A549 (cell line): ENCODE results near the gene TEX55. TPM values are rescaled to one million over a fixed set of nuclear protein-coding genes. Genes with fewer than 3 reads are reported as not detected.
A peak's percentile ranks its signal among the peaks of the same experiment; 100 is the strongest.

Source experiments
- ATAC-seq, 2 experiments: fragments of 200-7000 bp in 1 of 2; fragments of >200 bp in 1 of 2; cut with Nextera tagmentation in 1 of 2; cut with Tn5 transposase in 1 of 2; 3 replicates each; pipeline versions ENCODE4 v1.8.0 to v1.9.1; 2018 to 2020; ENCODE audit warnings: mild to moderate bottlenecking in 1 of 2, moderate library complexity in 1 of 2
- CTCF ChIA-PET: fragments of 300-600 bp; sonication (Branson Sonifier 250); formaldehyde crosslinking; extraction: SDS; loops from one replicate; lab custom pipeline; 2021; ENCODE audit warnings: antibody characterized with exemption, inconsistent platforms; lab: Yijun Ruan, JAX
- POLR2A ChIA-PET: fragments of 350-600 bp; formaldehyde crosslinking; extraction: SDS; loops from one replicate; lab custom pipeline; 2021; ENCODE audit warnings: antibody characterized with exemption, inconsistent platforms; lab: Yijun Ruan, JAX
- DNase-seq, 2 experiments: peaks; one replicate each; pipeline versions ENCODE4 v3.0.0 to v3.0.0-alpha.2; 2011 to 2016; ENCODE audit warnings: low read depth in 1 of 2, low spot score in 1 of 2
- FAIRE-seq: peaks from 2 replicates; lab custom pipeline; 2011; peaks lifted over from hg19 to GRCh38; lab: Jason Lieb, UNC
- H3K27ac ChIP-seq, 2 experiments: fragments of >200 bp; sonication (Bioruptor Twin); formaldehyde crosslinking; 3 replicates each; pipeline ENCODE4 v1.5.1; 2016 to 2017
- H3K4me1 ChIP-seq: fragments of >200 bp; sonication (Bioruptor Twin); formaldehyde crosslinking; 3 replicates; pipeline ENCODE4 v1.6.1; 2016
- H3K4me2 ChIP-seq: fragments of >200 bp; sonication (Bioruptor Twin); formaldehyde crosslinking; 3 replicates; pipeline ENCODE4 v1.6.1; 2016
- H3K4me3 ChIP-seq: fragments of >200 bp; sonication (Bioruptor Twin); formaldehyde crosslinking; 3 replicates; pipeline ENCODE4 v1.5.1; 2016
- H3K9me3 ChIP-seq: fragments of >200 bp; sonication (Bioruptor Twin); formaldehyde crosslinking; 3 replicates; pipeline ENCODE4 v1.6.1; 2016
- EHF ChIP-seq: fragments of 250-450 bp; sonication (Bioruptor Pico); IDR thresholded peaks from 2 replicates; pipeline ENCODE4 v1.5.0; 2020; ENCODE audit warnings: mild to moderate bottlenecking
- FOSL2 ChIP-seq, 2 experiments: fragments of 450-650 bp in 1 of 2; fragments of >200 bp in 1 of 2; sonication (Bioruptor Twin) in 1 of 2; formaldehyde crosslinking; IDR thresholded peaks; 2 replicates each; pipeline versions ENCODE4 v1.5.0 to v1.6.1; 2016 to 2020; ENCODE audit warnings: mild to moderate bottlenecking in 1 of 2, moderate library complexity in 1 of 2
- HEYL ChIP-seq: fragments of 250-450 bp; sonication (Bioruptor Pico); IDR thresholded peaks from 2 replicates; pipeline ENCODE4 v1.8.0; 2021; ENCODE audit warnings: mild to moderate bottlenecking, moderate library complexity
- HOXB13 ChIP-seq: fragments of 250-450 bp; sonication (Bioruptor Pico); IDR thresholded peaks from 2 replicates; pipeline ENCODE4 v1.5.0; 2020; ENCODE audit warnings: low read depth, mild to moderate bottlenecking, moderate library complexity
- POLR2A ChIP-seq: IDR thresholded peaks from 2 replicates; pipeline ENCODE4 v1.6.1; 2012; ENCODE audit warnings: mild to moderate bottlenecking, low read length
- RNF2 ChIP-seq: fragments of 200-600 bp; sonication (generic); IDR thresholded peaks from 2 replicates; pipeline ENCODE4 v1.6.1; 2016; ENCODE audit warnings: low read depth, mild to moderate bottlenecking, antibody characterized with exemption, moderate library complexity, borderline replicate concordance
- SMC3 ChIP-seq: fragments of >200 bp; sonication (Bioruptor Twin); formaldehyde crosslinking; IDR thresholded peaks from 3 replicates; pipeline ENCODE4 v1.6.1; 2018; ENCODE audit warnings: inconsistent platforms
- ZFP36 ChIP-seq: fragments of 450-650 bp; IDR thresholded peaks from 2 replicates; pipeline ENCODE4 v1.6.1; 2014; ENCODE audit warnings: borderline replicate concordance; ENCODE audit not compliant: partially characterized antibody
- WGBS: methylation state at CpG from one replicate; pipeline ENCODE4 v1.1.6; 2017; ENCODE audit errors: missing lambda C conversion rate; 5-methylcytosine and 5-hydroxymethylcytosine counted together
- polyA plus RNA-seq, 4 experiments: library from polyadenylated mRNA; depleted of rRNA in 3 of 4; stranded (reverse); fragments of >200 nt; fragmentation: RNase III in 1 of 4; extraction: RNeasy Plus Mini Kit Qiagen cat#74134 plus additional on column Dnase treatment in 1 of 4; gene quantifications; 2 replicates in 3 of 4; 3 replicates in 1 of 4; pipeline ENCODE4 v1.2.3, GENCODE V29; 2011 to 2017
- TF ChIP-seq, protein P1 (sequence below): fragments of 200-600 bp; sonication (generic); IDR thresholded peaks from 2 replicates; pipeline ENCODE4 v1.6.1; 2016; ENCODE audit warnings: antibody characterized with exemption, mild to moderate bottlenecking, moderate library complexity
- TF ChIP-seq, protein P2 (sequence below): fragments of >200 bp; sonication (Bioruptor Twin); formaldehyde crosslinking; IDR thresholded peaks from 3 replicates; pipeline ENCODE4 v1.6.1; 2016
- TF ChIP-seq, protein P3 (sequence below): fragments of >200 bp; sonication (Bioruptor Twin); formaldehyde crosslinking; IDR thresholded peaks from 3 replicates; pipeline ENCODE4 v1.5.1; 2016
- TF ChIP-seq, protein P4 (sequence below): fragments of 250-450 bp; sonication (Bioruptor Pico); IDR thresholded peaks from 2 replicates; pipeline ENCODE4 v1.5.0; 2021; ENCODE audit warnings: mild to moderate bottlenecking, moderate library complexity, borderline replicate concordance

Gene TEX55
- polyA plus RNA-seq, 2 of the 4 experiments (the other 2 are of a cell fraction), result 0.08 TPM; not detected in 1

DNA sequence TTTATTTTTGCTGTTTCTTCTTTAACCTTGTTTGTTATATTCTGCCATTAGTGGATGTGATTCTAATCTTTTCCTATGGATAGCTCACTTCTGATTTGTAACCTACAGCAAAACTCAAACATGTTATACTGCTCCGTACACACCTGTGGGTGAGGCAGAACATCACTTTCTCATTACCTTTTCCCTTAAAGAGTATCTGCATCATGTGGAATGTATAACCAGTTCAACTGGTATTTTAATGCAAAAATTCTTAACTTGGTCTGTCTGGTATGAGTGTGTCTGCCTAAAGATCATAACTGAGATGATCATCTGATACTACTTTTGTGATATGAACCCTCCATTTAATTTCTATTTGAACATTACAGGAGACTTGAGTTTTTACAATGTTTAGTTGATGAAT is 14.4 kb downstream of the TEX55 start:
- TF ChIP-seq, protein P1, sequence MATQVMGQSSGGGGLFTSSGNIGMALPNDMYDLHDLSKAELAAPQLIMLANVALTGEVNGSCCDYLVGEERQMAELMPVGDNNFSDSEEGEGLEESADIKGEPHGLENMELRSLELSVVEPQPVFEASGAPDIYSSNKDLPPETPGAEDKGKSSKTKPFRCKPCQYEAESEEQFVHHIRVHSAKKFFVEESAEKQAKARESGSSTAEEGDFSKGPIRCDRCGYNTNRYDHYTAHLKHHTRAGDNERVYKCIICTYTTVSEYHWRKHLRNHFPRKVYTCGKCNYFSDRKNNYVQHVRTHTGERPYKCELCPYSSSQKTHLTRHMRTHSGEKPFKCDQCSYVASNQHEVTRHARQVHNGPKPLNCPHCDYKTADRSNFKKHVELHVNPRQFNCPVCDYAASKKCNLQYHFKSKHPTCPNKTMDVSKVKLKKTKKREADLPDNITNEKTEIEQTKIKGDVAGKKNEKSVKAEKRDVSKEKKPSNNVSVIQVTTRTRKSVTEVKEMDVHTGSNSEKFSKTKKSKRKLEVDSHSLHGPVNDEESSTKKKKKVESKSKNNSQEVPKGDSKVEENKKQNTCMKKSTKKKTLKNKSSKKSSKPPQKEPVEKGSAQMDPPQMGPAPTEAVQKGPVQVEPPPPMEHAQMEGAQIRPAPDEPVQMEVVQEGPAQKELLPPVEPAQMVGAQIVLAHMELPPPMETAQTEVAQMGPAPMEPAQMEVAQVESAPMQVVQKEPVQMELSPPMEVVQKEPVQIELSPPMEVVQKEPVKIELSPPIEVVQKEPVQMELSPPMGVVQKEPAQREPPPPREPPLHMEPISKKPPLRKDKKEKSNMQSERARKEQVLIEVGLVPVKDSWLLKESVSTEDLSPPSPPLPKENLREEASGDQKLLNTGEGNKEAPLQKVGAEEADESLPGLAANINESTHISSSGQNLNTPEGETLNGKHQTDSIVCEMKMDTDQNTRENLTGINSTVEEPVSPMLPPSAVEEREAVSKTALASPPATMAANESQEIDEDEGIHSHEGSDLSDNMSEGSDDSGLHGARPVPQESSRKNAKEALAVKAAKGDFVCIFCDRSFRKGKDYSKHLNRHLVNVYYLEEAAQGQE, result no peak
- TF ChIP-seq RNF2 (no peak), EHF (CRISPR knock-in tag) (no peak), HOXB13 (no peak), SMC3 (no peak)
- TF ChIP-seq, protein P2, sequence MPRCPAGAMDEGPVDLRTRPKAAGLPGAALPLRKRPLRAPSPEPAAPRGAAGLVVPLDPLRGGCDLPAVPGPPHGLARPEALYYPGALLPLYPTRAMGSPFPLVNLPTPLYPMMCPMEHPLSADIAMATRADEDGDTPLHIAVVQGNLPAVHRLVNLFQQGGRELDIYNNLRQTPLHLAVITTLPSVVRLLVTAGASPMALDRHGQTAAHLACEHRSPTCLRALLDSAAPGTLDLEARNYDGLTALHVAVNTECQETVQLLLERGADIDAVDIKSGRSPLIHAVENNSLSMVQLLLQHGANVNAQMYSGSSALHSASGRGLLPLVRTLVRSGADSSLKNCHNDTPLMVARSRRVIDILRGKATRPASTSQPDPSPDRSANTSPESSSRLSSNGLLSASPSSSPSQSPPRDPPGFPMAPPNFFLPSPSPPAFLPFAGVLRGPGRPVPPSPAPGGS, result no peak
- TF ChIP-seq, protein P3, sequence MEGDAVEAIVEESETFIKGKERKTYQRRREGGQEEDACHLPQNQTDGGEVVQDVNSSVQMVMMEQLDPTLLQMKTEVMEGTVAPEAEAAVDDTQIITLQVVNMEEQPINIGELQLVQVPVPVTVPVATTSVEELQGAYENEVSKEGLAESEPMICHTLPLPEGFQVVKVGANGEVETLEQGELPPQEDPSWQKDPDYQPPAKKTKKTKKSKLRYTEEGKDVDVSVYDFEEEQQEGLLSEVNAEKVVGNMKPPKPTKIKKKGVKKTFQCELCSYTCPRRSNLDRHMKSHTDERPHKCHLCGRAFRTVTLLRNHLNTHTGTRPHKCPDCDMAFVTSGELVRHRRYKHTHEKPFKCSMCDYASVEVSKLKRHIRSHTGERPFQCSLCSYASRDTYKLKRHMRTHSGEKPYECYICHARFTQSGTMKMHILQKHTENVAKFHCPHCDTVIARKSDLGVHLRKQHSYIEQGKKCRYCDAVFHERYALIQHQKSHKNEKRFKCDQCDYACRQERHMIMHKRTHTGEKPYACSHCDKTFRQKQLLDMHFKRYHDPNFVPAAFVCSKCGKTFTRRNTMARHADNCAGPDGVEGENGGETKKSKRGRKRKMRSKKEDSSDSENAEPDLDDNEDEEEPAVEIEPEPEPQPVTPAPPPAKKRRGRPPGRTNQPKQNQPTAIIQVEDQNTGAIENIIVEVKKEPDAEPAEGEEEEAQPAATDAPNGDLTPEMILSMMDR, result no peak
- FAIRE-seq (no peak), DNase-seq (no peak), ATAC-seq (no peak)
- CTCF ChIA-PET, result interaction anchor here (1.3 kb wide), 1 partner anchor 25 kb away, joined by 3 read pairs; no protein-coding TSS in a partner anchor
- no peak overlapping the region for H3K4me3 ChIP-seq
- H3K4me1 ChIP-seq, result peaks cover 7% of the 10 kb centered on the region; the same call in 1 of the 3 replicates
- H3K4me2 ChIP-seq, result no peak overlapping the region
- POLR2A ChIA-PET, result no interaction called here
- H3K9me3 ChIP-seq, result peaks cover 20% of the 10 kb centered on the region; the same call in 2 of the 3 replicates
- no peak overlapping the region for H3K27ac ChIP-seq
- 96% methylated on average over 1 of the region's 1 CpG for WGBS

DNA sequence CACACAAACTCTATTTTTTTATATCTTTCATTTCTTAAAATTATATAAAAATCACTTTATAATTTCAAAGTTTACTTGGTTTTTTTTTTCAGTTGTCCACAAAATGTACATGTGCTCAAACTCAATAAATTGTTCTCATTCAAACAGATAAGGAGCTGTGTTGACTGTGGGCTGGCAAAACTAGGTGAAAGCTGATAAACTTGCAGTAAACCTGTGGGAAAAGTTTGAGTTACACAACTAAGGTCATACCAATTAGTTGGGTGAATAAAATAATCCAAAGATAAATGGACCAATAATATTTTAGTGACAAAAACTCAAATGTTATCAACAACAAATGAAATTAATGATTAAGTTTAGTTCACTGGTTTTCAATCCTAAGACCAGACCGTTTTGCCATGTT is 14.8 kb downstream of the TEX55 start:
- POLR2A ChIA-PET, result interaction anchor here (0.9 kb wide), 1 partner anchor 80 kb away, joined by 3 read pairs; the partner anchor contains the start of gene B4GALT4
- H3K27ac ChIP-seq, result 0 out of 6 replicates have a peak overlapping the region, but pooled peaks of 1 of the 2 experiments have one; percentile 7
- CTCF ChIA-PET, result interaction anchor here (1.3 to 1.4 kb wide), 2 partner anchors 15 to 24 kb away, joined by 3 to 5 read pairs; partner anchors contain the start of gene TEX55

More for the DNA sequence above, 14.8 kb downstream of the TEX55 start:
- peak overlapping the region; percentile 22; the same call in 1 of the 3 replicates for H3K4me2 ChIP-seq
- H3K4me1 ChIP-seq, result peaks cover 7% of the 10 kb centered on the region; the same call in 1 of the 3 replicates
- FAIRE-seq (no peak), DNase-seq (no peak), ATAC-seq (no peak)
- 49% methylated on average over 1 of the region's 1 CpG for WGBS
- H3K4me3 ChIP-seq, result no peak overlapping the region
- TF ChIP-seq HOXB13 (no peak), POLR2A (no peak), HEYL (CRISPR knock-in tag) (no peak), ZFP36 (no peak), FOSL2 (IDR thresholded peaks at IDR 0.05) (no peak), FOSL2 (CRISPR knock-in tag; IDR thresholded peaks at IDR 0.05) (no peak)
- TF ChIP-seq, protein P4, sequence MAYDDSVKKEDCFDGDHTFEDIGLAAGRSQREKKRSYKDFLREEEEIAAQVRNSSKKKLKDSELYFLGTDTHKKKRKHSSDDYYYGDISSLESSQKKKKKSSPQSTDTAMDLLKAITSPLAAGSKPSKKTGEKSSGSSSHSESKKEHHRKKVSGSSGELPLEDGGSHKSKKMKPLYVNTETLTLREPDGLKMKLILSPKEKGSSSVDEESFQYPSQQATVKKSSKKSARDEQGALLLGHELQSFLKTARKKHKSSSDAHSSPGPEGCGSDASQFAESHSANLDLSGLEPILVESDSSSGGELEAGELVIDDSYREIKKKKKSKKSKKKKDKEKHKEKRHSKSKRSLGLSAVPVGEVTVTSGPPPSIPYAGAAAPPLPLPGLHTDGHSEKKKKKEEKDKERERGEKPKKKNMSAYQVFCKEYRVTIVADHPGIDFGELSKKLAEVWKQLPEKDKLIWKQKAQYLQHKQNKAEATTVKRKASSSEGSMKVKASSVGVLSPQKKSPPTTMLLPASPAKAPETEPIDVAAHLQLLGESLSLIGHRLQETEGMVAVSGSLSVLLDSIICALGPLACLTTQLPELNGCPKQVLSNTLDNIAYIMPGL (CRISPR knock-in tag), result no peak
- H3K9me3 ChIP-seq, result peaks cover 20% of the 10 kb centered on the region; the same call in 2 of the 3 replicates
